GM23338 (cell line): ENCODE data around the gene GRIN2A. TPM values are rescaled to one million over a fixed set of nuclear protein-coding genes. Genes with fewer than 3 reads are reported as not detected.

Experiments
- ATAC-seq: fragments of 200-7000 bp; cut with Tn5 transposase; 3 replicates; pipeline ENCODE4 v1.9.1; 2020
- DNase-seq: peaks from one replicate; pipeline ENCODE4 v3.0.0-alpha.2; 2015; ENCODE audit warnings: low spot score
- H2AFZ ChIP-seq: fragments of 200-600 bp; sonication (generic); 2 replicates; pipeline ENCODE4 v1.8.0; 2016; ENCODE audit warnings: antibody characterized with exemption, mild to moderate bottlenecking, moderate library complexity
- H3F3A ChIP-seq: fragments of 200-600 bp; sonication (generic); replicated peaks from 2 replicates; pipeline ENCODE4 v1.8.0; 2017; ENCODE audit warnings: antibody characterized with exemption, mixed run types, low read depth
- H3K27ac ChIP-seq: fragments of 200-600 bp; sonication (generic); 2 replicates; pipeline ENCODE4 v1.6.1; 2016; ENCODE audit warnings: low read depth
- H3K27me3 ChIP-seq: fragments of 200-600 bp; sonication (generic); 2 replicates; pipeline ENCODE4 v1.8.0; 2016; ENCODE audit warnings: mild to moderate bottlenecking, mixed run types, moderate library complexity; ENCODE audit not compliant: insufficient read depth
- H3K36me3 ChIP-seq: fragments of 200-600 bp; sonication (generic); 2 replicates; pipeline ENCODE4 v1.8.0; 2016; ENCODE audit warnings: mild to moderate bottlenecking; ENCODE audit not compliant: insufficient read depth
- H3K4me1 ChIP-seq: fragments of 200-600 bp; sonication (generic); 2 replicates; pipeline ENCODE4 v1.8.0; 2016; ENCODE audit warnings: mild to moderate bottlenecking, moderate library complexity; ENCODE audit not compliant: insufficient read depth
- H3K4me2 ChIP-seq: fragments of 200-600 bp; sonication (generic); 2 replicates; pipeline ENCODE4 v1.7.1; 2017; ENCODE audit warnings: mixed run types
- H3K4me3 ChIP-seq: fragments of 200-600 bp; sonication (generic); 2 replicates; pipeline ENCODE4 v1.6.1; 2016; ENCODE audit warnings: mixed run types
- H3K79me2 ChIP-seq: fragments of 200-600 bp; sonication (generic); replicated peaks from 2 replicates; pipeline ENCODE4 v1.8.0; 2017; ENCODE audit warnings: mild to moderate bottlenecking; ENCODE audit not compliant: insufficient read depth
- H3K9me2 ChIP-seq: fragments of 200-600 bp; sonication (generic); 2 replicates; pipeline ENCODE4 v1.8.0; 2017; ENCODE audit not compliant: insufficient read depth
- H4K20me1 ChIP-seq: fragments of 200-600 bp; sonication (generic); replicated peaks from 2 replicates; pipeline ENCODE4 v1.8.0; 2017; ENCODE audit warnings: mild to moderate bottlenecking; ENCODE audit not compliant: insufficient read depth
- H3K27ac Mint-ChIP-seq: 2 replicates; pipeline ENCODE4 v1.8.0; 2020; ENCODE audit warnings: inconsistent platforms, mild to moderate bottlenecking, moderate library complexity, mixed read lengths
- H3K27me3 Mint-ChIP-seq: 3 replicates; pipeline ENCODE4 v1.8.0; 2022; ENCODE audit warnings: low read depth, mild to moderate bottlenecking, moderate library complexity, mixed read lengths, inconsistent platforms; ENCODE audit not compliant: insufficient read depth, poor library complexity
- H3K36me3 Mint-ChIP-seq: 3 replicates; pipeline ENCODE4 v1.8.0; 2021; ENCODE audit warnings: low read depth, mild to moderate bottlenecking, inconsistent platforms, moderate library complexity, mixed read lengths
- H3K4me1 Mint-ChIP-seq: 3 replicates; pipeline ENCODE4 v1.8.0; 2020; ENCODE audit warnings: mild to moderate bottlenecking, inconsistent platforms, mixed read lengths
- H3K4me3 Mint-ChIP-seq: 3 replicates; pipeline ENCODE4 v1.8.0; 2021; ENCODE audit warnings: moderate library complexity, mild to moderate bottlenecking, inconsistent platforms, mixed read lengths
- H3K9me3 Mint-ChIP-seq: 3 replicates; pipeline ENCODE4 v1.8.0; 2020; ENCODE audit warnings: moderate library complexity, mild to moderate bottlenecking, inconsistent platforms, mixed read lengths
- CREB1 ChIP-seq: fragments of 250-450 bp; sonication (Bioruptor Pico); IDR thresholded peaks from 2 replicates; pipeline ENCODE4 v1.5.0; 2020; ENCODE audit warnings: low read depth, mild to moderate bottlenecking, moderate library complexity
- EZH2 ChIP-seq: fragments of 200-600 bp; sonication (generic); IDR thresholded peaks from one replicate; pipeline ENCODE4 v1.8.0; 2017; ENCODE audit warnings: antibody characterized with exemption, mild to moderate bottlenecking, low read depth; ENCODE audit not compliant: unreplicated experiment
- EZH2phosphoT487 ChIP-seq: fragments of 200-600 bp; sonication (generic); IDR thresholded peaks from one replicate; pipeline ENCODE4 v1.8.1; 2018; ENCODE audit warnings: antibody characterized with exemption; ENCODE audit not compliant: unreplicated experiment
- JUNB ChIP-seq: IDR thresholded peaks from one replicate; pipeline ENCODE4 v1.6.1; 2016; ENCODE audit warnings: antibody characterized with exemption; ENCODE audit not compliant: unreplicated experiment
- NANOG ChIP-seq: IDR thresholded peaks from 2 replicates; pipeline ENCODE4 v1.6.1; 2016; ENCODE audit warnings: antibody characterized with exemption, borderline replicate concordance
- POLR2AphosphoS5 ChIP-seq: IDR thresholded peaks from 2 replicates; pipeline ENCODE4 v1.6.1; 2016; ENCODE audit warnings: antibody characterized with exemption, low read depth
- STAT1 ChIP-seq: IDR thresholded peaks from one replicate; pipeline ENCODE4 v1.6.1; 2016; ENCODE audit warnings: antibody characterized with exemption; ENCODE audit not compliant: unreplicated experiment
- ZNF114 ChIP-seq: fragments of 250-450 bp; sonication (Bioruptor Pico); IDR thresholded peaks from 2 replicates; pipeline ENCODE4 v1.5.0; 2020; ENCODE audit warnings: mild to moderate bottlenecking, moderate library complexity
- ZNF331 ChIP-seq: fragments of 250-450 bp; sonication (Bioruptor Pico); IDR thresholded peaks from 2 replicates; pipeline ENCODE4 v1.5.0; 2020; ENCODE audit warnings: low read depth, mild to moderate bottlenecking, moderate library complexity
- polyA plus RNA-seq: library from polyadenylated mRNA; unstranded; fragments of >200 nt; fragmentation: Nextera tagmentation; extraction: Ambion mirVana; gene quantifications from 2 replicates; pipeline ENCODE4 v1.2.1, GENCODE V29; 2016
- total RNA-seq: library from RNA; depleted of rRNA; stranded (reverse); fragments of >200 nt; shearing (Covaris generic); gene quantifications from 2 replicates; pipeline ENCODE4 v1.2.3, GENCODE V29; 2014
- TF ChIP-seq, protein P1 (sequence below): IDR thresholded peaks from one replicate; pipeline ENCODE4 v1.6.1; 2018; ENCODE audit warnings: antibody characterized with exemption; ENCODE audit not compliant: unreplicated experiment
- TF ChIP-seq, protein P2 (sequence below): IDR thresholded peaks from 2 replicates; pipeline ENCODE4 v1.6.1; 2016; ENCODE audit warnings: antibody characterized with exemption
- TF ChIP-seq, protein P3 (sequence below), 2 experiments: fragments of 200-600 bp in 1 of 2; sonication (generic) in 1 of 2; conservative IDR thresholded peaks; 2 replicates each; pipeline versions ENCODE4 v1.5.1 to v1.6.1; 2016 to 2017; ENCODE audit warnings: antibody characterized with exemption in 2 of 2, low read depth in 2 of 2, mild to moderate bottlenecking in 2 of 2, moderate library complexity in 1 of 2
- TF ChIP-seq, protein P4 (sequence below): fragments of 250-450 bp; sonication (Bioruptor Pico); IDR thresholded peaks from 2 replicates; pipeline ENCODE4 v1.5.0; 2020; ENCODE audit warnings: mild to moderate bottlenecking, moderate library complexity

GRIN2A gene
- total and polyA plus RNA-seq, 2 experiments from 2014 or later: 0.89 to 5.1 TPM

DNA sequence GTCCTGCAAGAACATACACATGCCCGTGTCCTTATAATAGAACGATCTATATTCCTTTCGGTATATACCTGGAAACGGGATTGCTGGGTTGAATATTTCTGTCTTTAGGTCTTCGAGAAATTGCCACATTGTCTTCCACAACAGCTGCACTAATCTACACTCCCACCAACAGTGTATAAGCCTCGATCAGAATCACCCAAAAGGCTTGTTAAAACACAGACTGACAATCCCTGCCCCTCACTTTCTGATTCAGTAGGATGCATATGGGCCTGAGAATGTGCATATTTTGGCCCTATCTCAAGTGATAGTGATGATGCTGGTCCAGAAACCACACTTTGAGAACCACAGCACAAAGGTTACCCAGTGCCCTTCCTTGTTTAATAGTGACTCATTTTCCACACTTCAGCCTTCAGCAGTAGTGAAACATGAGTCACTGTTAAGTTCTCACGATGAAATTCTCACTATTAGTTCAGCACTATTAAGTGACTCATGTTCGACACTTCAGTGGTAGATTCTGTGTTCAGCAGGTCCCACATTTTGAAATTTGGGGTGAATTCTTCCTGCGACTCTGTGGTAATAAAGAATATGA, 215.6 kb downstream of the GRIN2A start:
- Histone ChIP-seq H2AFZ (no peak overlapping the region), H3K79me2 (no peaks in the 10 kb centered on the region), H4K20me1 (no peaks in the 10 kb centered on the region), H3F3A (no peaks in the 10 kb centered on the region), H3K27me3 (peaks cover 26% of the 10 kb centered on the region), H3K4me3 (no peak overlapping the region), H3K27ac (no peak overlapping the region), H3K4me1 (peaks cover 20% of the 10 kb centered on the region), H3K9me2 (peaks cover 5% of the 10 kb centered on the region; the same call in 1 of the 2 replicates), H3K36me3 (no peaks in the 10 kb centered on the region), H3K4me2 (no peak overlapping the region)
- peaks cover 7% of the 10 kb centered on the region for H3K27me3 Mint-ChIP-seq
- ATAC-seq (no peak), DNase-seq (no peak)
- no peak overlapping the region for H3K27ac Mint-ChIP-seq
- peaks cover 19% of the 10 kb centered on the region for H3K4me1 Mint-ChIP-seq
- no peaks in the 10 kb centered on the region; the same call in 2 of the 3 replicates for H3K9me3 Mint-ChIP-seq
- H3K4me3 Mint-ChIP-seq: no peak overlapping the region
- TF ChIP-seq JUNB (no peak), POLR2AphosphoS5 (no peak), EZH2 (no peak), ZNF114 (CRISPR knock-in tag) (no peak), EZH2phosphoT487 (no peak), CREB1 (CRISPR knock-in tag) (no peak), ZNF331 (CRISPR knock-in tag) (no peak), STAT1 (no peak), NANOG (no peak)
- TF ChIP-seq, protein P1, sequence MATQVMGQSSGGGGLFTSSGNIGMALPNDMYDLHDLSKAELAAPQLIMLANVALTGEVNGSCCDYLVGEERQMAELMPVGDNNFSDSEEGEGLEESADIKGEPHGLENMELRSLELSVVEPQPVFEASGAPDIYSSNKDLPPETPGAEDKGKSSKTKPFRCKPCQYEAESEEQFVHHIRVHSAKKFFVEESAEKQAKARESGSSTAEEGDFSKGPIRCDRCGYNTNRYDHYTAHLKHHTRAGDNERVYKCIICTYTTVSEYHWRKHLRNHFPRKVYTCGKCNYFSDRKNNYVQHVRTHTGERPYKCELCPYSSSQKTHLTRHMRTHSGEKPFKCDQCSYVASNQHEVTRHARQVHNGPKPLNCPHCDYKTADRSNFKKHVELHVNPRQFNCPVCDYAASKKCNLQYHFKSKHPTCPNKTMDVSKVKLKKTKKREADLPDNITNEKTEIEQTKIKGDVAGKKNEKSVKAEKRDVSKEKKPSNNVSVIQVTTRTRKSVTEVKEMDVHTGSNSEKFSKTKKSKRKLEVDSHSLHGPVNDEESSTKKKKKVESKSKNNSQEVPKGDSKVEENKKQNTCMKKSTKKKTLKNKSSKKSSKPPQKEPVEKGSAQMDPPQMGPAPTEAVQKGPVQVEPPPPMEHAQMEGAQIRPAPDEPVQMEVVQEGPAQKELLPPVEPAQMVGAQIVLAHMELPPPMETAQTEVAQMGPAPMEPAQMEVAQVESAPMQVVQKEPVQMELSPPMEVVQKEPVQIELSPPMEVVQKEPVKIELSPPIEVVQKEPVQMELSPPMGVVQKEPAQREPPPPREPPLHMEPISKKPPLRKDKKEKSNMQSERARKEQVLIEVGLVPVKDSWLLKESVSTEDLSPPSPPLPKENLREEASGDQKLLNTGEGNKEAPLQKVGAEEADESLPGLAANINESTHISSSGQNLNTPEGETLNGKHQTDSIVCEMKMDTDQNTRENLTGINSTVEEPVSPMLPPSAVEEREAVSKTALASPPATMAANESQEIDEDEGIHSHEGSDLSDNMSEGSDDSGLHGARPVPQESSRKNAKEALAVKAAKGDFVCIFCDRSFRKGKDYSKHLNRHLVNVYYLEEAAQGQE: no peak
- TF ChIP-seq, protein P2, sequence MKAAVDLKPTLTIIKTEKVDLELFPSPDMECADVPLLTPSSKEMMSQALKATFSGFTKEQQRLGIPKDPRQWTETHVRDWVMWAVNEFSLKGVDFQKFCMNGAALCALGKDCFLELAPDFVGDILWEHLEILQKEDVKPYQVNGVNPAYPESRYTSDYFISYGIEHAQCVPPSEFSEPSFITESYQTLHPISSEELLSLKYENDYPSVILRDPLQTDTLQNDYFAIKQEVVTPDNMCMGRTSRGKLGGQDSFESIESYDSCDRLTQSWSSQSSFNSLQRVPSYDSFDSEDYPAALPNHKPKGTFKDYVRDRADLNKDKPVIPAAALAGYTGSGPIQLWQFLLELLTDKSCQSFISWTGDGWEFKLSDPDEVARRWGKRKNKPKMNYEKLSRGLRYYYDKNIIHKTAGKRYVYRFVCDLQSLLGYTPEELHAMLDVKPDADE: no peak
- TF ChIP-seq, protein P3, sequence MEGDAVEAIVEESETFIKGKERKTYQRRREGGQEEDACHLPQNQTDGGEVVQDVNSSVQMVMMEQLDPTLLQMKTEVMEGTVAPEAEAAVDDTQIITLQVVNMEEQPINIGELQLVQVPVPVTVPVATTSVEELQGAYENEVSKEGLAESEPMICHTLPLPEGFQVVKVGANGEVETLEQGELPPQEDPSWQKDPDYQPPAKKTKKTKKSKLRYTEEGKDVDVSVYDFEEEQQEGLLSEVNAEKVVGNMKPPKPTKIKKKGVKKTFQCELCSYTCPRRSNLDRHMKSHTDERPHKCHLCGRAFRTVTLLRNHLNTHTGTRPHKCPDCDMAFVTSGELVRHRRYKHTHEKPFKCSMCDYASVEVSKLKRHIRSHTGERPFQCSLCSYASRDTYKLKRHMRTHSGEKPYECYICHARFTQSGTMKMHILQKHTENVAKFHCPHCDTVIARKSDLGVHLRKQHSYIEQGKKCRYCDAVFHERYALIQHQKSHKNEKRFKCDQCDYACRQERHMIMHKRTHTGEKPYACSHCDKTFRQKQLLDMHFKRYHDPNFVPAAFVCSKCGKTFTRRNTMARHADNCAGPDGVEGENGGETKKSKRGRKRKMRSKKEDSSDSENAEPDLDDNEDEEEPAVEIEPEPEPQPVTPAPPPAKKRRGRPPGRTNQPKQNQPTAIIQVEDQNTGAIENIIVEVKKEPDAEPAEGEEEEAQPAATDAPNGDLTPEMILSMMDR (conservative IDR thresholded peaks at IDR 0.05; ENCODE audit: low read depth in 2 of 2): no peak
- TF ChIP-seq, protein P4, sequence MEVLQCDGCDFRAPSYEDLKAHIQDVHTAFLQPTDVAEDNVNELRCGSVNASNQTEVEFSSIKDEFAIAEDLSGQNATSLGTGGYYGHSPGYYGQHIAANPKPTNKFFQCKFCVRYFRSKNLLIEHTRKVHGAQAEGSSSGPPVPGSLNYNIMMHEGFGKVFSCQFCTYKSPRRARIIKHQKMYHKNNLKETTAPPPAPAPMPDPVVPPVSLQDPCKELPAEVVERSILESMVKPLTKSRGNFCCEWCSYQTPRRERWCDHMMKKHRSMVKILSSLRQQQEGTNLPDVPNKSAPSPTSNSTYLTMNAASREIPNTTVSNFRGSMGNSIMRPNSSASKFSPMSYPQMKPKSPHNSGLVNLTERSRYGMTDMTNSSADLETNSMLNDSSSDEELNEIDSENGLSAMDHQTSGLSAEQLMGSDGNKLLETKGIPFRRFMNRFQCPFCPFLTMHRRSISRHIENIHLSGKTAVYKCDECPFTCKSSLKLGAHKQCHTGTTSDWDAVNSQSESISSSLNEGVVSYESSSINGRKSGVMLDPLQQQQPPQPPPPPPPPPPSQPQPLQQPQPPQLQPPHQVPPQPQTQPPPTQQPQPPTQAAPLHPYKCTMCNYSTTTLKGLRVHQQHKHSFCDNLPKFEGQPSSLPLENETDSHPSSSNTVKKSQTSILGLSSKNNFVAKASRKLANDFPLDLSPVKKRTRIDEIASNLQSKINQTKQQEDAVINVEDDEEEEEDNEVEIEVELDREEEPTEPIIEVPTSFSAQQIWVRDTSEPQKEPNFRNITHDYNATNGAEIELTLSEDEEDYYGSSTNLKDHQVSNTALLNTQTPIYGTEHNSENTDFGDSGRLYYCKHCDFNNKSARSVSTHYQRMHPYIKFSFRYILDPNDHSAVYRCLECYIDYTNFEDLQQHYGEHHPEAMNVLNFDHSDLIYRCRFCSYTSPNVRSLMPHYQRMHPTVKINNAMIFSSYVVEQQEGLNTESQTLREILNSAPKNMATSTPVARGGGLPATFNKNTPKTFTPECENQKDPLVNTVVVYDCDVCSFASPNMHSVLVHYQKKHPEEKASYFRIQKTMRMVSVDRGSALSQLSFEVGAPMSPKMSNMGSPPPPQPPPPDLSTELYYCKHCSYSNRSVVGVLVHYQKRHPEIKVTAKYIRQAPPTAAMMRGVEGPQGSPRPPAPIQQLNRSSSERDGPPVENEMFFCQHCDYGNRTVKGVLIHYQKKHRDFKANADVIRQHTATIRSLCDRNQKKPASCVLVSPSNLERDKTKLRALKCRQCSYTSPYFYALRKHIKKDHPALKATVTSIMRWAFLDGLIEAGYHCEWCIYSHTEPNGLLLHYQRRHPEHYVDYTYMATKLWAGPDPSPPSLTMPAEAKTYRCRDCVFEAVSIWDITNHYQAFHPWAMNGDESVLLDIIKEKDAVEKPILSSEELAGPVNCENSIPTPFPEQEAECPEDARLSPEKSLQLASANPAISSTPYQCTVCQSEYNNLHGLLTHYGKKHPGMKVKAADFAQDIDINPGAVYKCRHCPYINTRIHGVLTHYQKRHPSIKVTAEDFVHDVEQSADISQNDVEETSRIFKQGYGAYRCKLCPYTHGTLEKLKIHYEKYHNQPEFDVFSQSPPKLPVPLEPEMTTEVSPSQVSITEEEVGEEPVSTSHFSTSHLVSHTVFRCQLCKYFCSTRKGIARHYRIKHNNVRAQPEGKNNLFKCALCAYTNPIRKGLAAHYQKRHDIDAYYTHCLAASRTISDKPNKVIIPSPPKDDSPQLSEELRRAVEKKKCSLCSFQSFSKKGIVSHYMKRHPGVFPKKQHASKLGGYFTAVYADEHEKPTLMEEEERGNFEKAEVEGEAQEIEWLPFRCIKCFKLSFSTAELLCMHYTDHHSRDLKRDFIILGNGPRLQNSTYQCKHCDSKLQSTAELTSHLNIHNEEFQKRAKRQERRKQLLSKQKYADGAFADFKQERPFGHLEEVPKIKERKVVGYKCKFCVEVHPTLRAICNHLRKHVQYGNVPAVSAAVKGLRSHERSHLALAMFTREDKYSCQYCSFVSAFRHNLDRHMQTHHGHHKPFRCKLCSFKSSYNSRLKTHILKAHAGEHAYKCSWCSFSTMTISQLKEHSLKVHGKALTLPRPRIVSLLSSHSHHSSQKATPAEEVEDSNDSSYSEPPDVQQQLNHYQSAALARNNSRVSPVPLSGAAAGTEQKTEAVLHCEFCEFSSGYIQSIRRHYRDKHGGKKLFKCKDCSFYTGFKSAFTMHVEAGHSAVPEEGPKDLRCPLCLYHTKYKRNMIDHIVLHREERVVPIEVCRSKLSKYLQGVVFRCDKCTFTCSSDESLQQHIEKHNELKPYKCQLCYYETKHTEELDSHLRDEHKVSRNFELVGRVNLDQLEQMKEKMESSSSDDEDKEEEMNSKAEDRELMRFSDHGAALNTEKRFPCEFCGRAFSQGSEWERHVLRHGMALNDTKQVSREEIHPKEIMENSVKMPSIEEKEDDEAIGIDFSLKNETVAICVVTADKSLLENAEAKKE (CRISPR knock-in tag): no peak
- H3K36me3 Mint-ChIP-seq: no peaks in the 10 kb centered on the region
